ENCODE measurements around the gene TLR6. TPM values are rescaled to one million over a fixed set of nuclear protein-coding genes. Genes with fewer than 3 reads are reported as not detected.

TLR6 gene, protein sequence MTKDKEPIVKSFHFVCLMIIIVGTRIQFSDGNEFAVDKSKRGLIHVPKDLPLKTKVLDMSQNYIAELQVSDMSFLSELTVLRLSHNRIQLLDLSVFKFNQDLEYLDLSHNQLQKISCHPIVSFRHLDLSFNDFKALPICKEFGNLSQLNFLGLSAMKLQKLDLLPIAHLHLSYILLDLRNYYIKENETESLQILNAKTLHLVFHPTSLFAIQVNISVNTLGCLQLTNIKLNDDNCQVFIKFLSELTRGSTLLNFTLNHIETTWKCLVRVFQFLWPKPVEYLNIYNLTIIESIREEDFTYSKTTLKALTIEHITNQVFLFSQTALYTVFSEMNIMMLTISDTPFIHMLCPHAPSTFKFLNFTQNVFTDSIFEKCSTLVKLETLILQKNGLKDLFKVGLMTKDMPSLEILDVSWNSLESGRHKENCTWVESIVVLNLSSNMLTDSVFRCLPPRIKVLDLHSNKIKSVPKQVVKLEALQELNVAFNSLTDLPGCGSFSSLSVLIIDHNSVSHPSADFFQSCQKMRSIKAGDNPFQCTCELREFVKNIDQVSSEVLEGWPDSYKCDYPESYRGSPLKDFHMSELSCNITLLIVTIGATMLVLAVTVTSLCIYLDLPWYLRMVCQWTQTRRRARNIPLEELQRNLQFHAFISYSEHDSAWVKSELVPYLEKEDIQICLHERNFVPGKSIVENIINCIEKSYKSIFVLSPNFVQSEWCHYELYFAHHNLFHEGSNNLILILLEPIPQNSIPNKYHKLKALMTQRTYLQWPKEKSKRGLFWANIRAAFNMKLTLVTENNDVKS
- total RNA-seq, result 1.9 and 2.0 TPM in 2 replicates

DNA sequence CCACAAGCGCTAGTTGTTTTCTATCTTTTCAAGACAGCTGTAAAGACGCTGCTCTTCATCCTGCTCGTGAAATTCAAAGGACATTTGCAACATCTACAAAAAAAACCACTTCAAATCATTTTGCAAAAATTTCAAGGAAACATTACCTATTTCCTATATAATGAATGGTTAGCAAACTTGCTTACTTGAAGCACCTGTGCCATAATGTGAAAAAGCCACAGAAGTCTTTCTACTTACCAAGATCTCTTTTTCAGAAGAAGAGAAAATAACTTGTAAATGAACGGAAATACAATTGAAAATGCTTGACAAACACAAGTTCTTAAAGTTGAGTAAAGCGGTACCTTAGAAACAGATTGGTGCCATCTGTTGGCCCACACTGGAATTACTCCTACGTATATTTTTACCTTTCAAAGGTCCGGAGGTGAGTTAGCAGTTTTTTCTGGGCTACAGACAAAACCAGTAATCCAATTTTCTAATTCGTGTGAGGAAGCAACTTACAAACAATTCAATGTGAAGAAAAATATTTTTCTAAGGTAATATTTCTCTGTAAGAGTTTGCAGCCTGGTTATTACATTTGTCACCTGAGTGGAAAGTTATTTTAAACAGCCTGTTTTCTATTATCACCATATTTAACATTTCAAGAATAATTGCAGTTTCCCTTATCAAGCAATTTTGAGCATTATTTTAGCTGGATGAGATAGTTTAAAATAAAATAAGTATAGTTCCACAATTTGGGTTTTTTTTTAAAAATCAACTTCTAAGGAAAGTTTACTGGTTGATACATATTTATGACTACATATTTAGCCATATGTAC lies at the start of gene TLR6:
Gene TLR6 (minus strand): TSS at position 294 of the 814 bp plus-strand sequence. CDS start 27,344 bp downstream, outside the sequence.

DNA sequence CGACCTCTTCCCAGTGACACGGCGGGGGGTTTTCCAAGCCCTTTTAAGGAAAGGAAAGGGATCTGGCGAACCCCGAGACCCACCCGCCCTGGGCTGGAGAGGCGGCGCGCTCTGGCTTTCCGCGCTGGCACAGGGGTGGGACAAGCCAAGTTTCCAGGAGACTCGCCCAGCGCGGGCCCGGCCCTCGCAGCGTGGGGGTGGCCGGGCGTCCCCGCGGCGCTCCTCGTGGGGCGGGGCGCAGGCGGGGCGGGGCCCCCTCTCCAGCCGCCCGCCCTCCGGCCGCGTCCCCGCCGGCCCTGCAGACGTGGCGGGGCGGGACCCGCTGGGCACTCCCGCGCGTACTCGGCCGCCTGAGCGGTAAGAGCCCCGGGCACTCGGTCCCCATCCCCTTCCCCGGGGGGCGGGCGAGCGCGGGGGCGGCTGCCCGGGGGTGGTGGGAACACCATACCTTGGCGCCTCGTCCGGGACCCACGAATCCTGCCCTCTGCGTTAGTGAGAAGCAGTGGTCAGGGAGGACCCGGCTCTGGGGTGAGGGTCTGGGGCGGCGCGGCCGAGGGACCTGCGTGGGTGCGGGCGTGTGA lies 11.0 kb upstream of the TLR6 start, which contains the start of gene FAM114A1:
Gene FAM114A1 (plus strand): TSS at position 329 of the 581 bp plus-strand sequence. CDS start 10,273 bp downstream, outside the sequence.

DNA sequence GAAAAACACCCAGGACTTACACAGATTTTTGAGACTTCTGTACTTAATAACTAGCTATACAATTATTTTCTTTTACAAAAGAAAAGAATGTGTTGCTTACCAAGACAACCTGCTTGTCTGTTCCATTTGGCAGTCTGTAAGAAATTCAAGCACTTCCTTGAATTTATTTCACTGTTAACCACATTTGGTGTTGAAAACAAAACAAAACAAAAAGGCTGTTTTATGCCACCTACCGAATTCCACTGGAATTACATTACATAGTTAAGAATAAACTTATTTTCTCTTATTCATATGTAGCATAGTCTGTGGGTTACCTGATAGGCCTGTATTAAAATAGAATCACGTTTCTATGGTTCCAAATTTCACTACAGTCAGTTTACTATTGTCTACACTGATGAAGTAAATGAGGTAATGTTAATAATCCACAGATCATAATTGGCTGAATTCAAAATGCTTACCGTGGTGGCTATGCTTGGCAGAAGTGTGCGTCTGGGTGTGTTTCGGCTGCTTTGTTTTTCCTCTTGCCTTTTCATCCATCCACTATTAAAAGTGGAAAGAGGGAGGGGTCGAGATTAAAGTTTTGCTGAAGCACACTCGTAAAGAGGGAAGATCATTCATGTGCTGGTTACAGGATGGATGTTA lies 51.8 kb downstream of the TLR6 start, which contains the start of gene TLR1:
Gene TLR1 (minus strand): TSS at position 138 of the 642 bp plus-strand sequence. CDS start 5,960 bp downstream, outside the sequence.

DNA sequence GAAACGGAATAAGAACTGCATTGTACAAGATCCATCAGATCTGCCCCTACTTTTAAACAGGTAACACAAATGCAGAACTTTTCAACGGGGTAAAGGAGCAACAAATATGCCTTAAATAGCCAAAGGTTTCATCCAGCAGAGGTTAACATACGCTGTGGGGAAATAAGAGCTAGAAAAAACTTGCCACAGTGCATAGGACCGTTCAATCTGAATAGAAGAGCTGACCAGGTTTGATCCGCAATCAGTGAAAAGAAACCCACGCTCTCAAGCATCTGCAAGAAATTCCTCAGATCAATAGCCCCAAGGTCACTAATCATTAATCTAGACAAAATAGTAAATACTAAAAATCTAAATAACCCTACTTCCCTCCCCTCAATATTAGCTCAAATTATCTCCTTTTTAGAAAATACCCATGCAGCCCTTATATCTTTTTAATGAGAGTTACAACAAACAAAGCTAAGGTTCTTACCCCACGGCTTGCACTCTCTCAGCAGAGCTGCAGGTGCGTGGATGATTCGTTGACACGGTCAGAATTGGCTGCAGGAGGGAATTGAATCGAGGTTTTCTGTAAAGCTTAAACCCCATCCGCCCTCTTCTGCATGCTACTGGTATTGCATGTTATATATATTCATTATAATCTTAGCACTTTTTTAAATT lies 74.0 kb downstream of the TLR6 start, which contains the start of gene TLR10:
Gene TLR10 (minus strand): TSS at position 539 of the 657 bp plus-strand sequence. CDS start 7,400 bp downstream, outside the sequence.

Other genes starting within 250 kb of the TLR6 start
- 14.1 and 21.8 TPM in 2 replicates for gene KLF3, start 192.6 kb downstream of the TLR6 start, total RNA-seq
- gene TLR10, start 73.8 kb downstream of the TLR6 start, total RNA-seq, result not detected in 2 replicates
- 0.61 and 2.4 TPM in 2 replicates for gene TLR1, start 52.0 kb downstream of the TLR6 start, total RNA-seq
- 71.3 and 76.6 TPM in 2 replicates for gene FAM114A1, start 11.0 kb upstream of the TLR6 start, total RNA-seq
- gene TMEM156, start 175.6 kb upstream of the TLR6 start, total RNA-seq, result 5.6 and 6.5 TPM in 2 replicates
- 40.0 and 52.6 TPM in 2 replicates for gene KLHL5, start 205.4 kb upstream of the TLR6 start, total RNA-seq